Non-pigmented ciliary epithelial cell (primary cell): Measurements from ENCODE around the gene KIAA1755.

Source experiments
- DNase-seq: peaks from one replicate; pipeline ENCODE4 v3.0.0-alpha.2; 2010; ENCODE audit warnings: low read depth

KIAA1755 gene

DNA sequence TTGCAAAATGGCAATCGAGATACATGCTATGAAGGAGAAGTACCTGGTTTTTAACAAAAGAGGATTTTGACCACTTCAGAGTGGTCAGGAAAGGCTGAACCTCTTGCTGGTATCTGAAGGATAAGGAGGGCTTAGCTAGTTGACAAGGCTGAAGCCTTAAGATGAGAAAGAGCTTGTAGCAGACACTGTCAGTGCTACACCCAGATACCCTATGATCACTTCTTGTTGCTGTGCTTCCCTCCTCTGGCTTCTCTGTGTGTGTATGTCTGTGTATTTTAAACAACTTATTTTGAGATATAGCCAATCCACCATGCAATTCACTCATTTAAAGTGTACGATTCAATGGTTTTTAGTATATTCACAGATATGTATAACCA, 56.6 kb downstream of the KIAA1755 start:
- no peak for DNase-seq

DNA sequence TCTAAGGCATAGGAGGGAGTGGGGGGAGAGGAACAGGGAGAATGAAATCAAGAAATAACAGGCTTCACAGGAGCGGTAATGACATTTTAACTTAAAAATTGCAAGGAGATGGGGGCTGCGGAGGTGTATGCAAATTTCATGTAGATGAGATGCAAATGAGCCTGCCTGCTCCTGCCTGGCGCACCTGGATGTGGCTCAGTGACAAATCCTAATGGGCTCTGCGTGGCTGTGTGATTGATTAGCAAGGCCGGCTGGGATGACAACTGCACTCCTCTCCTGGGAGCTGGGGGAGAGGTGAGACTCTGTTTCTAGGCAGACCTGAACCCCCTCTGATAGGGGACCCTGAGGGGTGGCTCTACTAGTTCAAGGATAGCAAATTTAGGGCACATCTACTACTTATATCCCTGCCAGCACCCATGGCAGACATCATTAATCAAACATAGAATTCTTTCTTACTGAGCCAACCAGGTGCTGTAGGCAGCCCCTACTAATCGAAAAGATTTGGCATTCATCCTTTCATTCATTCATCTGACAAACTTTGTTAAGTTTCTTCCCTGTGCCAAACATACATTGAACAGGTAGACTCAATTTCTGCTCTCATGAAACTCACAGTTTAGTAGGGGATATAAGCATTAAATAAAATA, 57.1 kb downstream of the KIAA1755 start:
- no peak for DNase-seq

DNA sequence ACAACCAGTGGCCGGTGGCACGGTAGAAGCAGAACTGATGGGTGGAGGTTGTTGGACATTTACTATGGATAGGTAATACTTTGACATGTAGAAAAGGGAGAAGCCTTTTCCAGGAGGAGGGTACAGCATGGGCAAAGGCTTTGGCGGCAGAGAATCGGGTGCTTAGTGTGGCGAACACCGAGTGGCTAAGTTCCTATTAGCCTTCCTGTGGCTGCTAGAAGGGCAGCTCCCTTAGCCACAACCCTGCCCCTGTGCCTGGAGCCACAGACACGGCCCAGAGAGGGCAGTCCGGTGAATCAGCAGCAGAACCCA, 57.6 kb downstream of the KIAA1755 start:
- no peak for DNase-seq

DNA sequence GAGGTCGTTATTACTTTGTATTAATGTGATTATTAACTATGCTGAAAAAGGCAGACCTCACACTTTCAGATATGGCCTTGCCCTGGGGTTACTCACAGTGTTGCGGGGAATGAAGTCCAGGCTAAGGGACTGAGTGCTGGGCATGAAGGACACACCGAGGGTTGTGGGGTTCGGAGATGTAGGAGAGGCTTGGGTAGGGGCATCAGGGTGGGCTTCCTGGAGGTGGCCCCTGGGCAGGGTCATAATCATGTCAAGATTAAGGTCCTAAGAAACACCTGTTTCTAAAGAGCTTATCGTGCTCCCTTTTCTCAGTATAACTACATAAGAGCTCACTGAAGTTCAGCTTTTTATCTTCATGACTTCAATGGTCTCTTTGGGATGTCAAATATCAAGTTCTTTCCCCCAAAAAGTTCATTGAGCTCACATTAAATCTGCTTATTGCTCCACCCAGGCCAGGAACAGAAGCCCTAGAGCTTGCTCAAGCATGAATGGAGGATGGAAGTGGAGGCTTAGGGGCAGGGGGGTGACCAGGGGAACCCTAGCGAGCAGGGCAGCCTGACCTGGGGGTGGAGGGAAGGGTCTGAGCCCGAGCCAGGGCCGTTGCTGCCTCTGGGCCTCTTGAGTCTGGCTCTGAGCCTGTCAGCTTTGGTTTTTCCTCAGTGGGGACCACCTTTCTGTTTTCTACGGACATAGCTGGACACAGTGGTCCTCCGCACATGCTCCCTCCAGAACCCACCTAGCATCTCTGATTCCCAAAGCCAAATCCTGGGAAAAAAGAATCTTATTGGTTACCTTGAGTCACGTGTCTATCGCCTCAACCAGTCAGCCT, 58.2 kb downstream of the KIAA1755 start:
- DNase-seq: no peak

DNA sequence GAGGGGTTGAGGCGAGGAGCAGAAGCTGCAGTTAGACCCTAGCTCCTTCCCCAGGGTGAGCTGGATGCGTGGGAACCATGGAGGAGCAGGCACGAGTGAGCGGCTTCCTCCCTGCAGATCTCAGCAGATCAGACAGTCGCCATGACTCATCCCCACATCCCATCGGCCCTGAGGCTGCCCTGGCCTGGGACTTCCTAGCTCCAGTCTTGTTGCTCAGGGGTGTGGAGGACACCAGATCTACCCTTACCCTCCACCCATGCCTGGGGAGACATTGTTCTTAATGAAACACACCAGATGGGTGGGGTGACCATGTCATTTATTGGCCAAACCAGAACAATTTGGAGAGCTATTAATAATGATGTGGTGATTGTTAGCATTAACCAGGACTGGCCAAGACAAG, 59.2 kb downstream of the KIAA1755 start:
- DNase-seq: no peak

DNA sequence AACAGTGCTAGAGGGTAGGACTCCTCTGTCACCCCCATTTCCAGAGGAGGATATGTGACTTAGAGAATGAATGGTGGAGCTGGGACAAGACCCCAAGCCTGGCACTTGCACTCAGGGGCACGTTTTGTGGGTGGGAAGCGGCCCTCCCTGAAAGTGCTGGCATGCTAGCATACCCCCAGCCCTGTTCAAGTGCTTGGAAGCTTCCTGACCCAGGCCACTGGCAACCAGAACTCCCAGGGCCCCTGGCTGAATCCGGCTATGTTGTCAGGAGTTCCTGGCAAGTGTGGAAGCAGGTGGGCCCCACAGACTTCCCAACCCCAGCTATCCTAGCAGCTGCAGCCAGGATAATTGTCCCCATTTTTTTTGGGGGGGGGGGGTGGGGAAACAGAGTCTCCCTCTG, 59.9 kb downstream of the KIAA1755 start:
- no peak for DNase-seq

DNA sequence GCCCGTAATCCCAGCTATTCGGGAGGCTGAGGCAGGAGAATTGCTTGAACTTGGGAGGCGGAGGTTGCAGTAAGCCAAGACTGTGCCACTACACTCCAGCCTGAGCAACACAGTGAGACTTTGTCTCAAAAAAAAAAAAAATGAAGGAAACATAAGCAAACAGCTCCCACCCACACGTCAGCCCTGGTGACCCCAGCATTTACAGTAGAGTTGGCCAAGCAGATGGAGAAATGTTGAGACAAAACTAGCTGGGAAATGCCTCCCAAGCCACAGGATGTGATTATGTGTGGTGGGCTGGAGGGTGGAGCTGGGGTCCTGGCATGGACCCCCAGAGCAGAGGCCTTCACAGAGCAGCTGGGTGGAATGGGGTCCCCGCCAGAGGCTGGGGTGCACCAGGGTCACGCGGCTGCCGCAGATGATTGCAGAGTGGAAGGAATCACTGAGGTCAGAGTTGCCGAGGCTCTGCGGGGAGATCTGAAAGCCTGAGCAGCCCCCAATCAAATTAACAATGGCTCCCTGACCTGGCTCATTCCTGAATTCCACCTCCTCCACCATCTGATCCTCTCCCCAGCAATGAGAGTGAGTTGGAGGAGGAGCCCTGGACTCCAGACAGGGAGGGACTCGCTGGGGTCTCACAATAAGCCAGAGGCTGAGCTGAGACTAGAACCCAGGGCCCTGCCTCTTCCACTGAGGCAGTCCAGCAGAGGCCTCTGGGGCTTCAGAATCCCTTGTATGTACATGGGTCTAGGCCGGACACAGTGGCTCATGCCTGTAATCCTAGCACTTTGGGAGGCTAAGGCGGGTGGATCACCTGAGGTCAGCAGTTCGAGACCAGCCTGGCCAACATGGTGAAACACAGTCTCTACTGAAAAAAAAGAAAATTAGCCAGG, 60.8 kb downstream of the KIAA1755 start:
- no peak for DNase-seq

DNA sequence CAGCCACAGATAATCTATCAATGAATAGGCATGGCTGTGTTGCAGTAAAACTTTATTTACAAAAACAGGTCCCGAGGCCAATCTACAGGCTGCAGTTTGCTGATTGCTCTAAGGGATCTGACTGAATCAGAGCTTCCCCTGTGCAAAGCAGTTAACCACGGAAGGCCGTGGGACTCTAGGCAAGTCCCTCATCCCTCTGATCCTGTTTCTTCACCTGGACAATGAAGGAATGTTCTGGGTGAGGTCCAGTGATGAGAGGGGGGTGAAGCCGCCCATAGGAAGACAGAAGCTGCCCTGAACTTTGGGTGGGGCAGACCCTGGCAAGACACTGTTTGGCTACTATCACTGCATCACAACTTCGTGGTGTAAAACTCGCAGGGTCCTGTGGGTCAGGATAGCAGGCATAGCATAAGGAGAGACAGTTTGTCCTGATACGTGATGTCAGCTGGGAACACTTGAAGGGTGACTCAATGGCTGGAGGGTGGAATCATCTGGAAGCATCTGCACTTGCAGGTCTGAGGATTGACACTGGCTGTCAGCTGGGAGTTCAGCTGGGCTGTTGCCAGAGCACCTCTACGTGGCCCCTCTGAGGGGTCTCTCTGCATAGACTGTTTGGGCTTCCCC, 62.2 kb downstream of the KIAA1755 start:
- DNase-seq: no peak

DNA sequence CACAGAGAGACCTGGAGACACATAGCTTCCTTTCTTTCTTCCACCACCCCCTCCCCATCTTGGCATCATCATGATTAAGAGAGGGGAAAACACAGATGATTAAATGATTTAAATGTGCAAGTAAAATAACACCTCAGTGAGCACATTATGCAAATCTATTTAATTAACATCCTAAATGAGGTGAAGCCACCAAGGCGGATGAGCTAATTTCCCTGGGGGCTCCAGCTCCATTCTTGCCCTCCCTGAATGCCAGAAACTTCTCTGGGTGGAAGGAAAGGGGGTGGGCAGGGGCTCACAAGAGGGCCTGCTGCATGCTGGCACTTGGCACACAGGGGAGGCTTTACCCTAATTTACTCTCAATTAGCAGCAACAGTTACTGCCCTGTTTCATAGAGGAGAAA, 62.9 kb downstream of the KIAA1755 start:
- no peak for DNase-seq

DNA sequence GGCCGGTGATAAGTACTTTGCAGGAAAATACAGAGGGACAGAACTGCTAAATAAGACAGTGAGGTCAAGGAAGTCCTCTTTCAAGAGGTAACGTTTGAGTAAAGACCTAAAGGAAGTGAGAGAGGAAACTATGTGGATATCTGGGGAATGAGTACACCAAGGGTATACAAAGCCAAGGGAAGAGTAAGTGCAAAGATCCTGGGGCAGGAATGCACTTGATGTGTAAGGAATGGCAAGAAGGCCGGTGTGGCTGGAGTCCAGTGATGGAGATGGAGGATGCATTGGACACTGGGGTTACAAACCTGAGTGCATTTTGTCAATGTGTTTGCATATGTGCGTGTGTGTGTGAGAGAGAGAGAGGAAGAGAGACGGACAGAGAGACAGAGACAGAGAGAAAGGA, 63.3 kb downstream of the KIAA1755 start:
- no peak for DNase-seq

DNA sequence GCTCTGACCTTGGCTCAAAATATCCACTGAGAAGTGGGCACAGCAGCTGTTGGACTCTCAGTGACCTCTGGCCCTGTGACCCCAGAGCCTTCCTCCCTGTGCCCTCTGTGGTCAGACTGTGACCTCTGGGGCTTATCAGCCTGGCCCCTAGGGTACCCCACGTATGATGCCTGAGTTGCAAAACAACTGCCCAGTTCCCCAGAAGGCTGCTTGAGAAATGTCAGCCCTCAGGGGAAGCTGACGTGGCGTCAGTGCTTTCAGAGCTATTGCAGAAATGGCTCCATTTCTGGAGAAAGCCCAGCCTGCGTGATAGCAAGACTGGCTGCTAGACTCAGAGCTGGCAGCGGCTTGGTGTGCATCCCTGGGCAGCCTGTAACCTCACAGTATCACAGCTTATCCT, 63.9 kb downstream of the KIAA1755 start:
- DNase-seq: no peak

DNA sequence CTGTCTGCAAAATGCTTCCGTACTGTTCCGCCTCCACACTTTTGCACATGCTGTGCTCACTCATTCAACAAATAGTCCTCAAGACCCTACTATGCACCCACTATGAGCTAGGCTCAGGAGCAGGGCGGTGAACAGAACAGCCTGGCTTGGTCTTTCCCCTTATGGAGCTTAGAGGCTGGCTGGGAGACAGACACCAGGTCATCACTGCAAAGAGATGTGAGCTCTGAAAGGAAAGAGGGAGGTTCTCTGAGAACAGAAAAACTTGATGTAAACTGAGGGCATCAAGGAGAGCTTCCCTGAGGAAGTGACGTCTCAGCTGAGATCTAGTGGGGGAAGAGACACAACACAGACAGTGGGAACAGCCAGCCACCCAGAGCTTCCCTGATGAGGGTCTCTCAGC, 64.5 kb downstream of the KIAA1755 start:
- DNase-seq: no peak

DNA sequence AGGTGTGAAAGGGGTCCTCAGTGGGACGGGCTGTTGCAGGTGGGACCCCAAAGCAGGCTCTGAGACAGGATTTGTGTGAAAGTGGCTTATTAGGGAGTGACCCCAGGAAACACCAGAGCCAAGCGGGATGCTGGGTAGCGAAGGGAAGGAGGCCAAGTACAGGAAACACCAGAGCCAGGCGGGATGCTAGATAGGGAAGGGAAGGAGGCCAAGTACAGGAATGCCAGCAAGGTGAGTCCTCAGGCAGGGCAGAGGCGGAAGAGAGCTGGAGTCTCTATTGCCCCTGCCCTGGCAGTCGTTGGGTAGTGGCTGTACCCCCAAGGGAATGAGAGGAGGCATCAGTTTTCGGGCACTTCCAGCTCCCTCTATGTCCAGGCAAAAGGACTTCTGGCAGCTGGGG, 65.0 kb downstream of the KIAA1755 start:
- no peak for DNase-seq

DNA sequence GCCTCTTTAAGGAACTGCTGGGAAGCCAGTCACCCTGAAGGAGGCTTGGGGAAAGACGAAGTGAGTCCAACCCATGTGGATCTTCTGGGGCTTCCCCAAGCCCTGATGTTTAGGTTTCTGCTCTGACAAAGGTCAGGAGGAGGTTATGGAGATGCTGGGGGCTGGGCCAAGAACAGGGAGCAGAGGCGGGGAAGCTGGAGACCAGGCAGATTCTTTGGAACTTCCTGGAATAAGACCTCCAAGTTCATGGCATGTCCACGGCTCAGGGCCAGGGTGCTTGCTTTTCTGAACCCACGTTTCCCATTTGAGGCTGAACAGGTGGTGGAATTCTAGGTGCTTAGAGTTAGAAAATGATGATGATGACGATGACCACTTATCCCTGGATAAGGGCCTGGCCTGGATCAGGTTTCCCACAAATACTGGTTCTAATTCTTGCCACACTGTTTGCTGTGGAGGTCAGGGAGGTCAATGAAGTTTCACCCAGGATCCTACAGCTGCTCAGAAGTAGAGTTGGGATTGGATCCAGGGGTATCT, 65.5 kb downstream of the KIAA1755 start:
- DNase-seq: no peak

DNA sequence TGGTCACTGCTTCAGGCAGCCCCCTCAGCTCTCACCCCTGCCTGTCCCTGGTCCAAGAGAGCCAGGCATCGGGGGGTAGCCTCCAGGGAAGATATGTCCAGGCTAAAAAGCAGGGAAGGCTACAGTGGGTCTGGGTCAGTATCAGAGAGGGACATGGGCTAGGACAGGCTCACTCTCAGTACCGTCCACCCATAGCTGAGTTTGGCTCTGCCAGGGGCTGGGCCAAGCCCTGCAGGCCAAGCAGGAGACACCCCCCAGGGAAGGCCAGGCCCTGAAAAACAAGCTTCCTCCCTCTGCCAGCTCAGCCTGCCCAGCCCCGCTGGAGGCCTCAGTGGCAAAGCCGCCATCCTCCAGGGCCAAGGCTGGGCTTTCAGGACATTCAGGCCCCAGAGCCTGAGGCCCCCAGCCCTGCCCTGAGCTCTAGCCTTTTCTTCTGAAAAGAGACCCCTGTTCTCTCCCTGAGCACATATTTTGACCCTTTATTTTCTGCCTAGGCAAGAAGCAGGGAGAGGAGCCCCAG, 66.9 kb downstream of the KIAA1755 start:
- DNase-seq: no peak

DNA sequence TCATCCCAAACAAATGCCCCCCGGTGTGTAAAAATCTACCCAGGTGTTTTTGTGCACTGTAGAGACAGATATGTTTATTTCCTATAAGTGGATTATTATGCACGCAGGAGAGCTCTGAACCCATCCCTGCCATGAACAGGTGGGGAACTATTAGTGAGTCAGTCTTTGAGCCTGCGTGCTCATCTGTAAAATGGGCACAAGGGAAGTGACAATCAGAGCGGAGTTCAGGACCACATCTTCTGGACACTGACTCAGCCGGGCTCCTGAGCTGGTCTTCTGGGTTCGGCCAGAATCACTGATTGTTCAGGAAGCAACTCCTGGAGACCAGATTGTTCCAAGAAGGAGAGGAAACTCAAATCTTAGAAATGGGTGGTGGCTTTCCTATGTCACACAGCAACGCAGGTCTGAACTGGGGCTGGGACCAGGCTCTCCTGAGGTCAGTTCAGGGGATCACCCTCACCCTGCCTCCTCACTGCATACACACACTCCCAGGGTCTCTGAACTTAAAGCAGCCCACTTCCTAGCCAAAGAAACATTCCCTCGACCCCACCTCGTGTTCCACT, 68.1 kb downstream of the KIAA1755 start:
- no peak for DNase-seq

DNA sequence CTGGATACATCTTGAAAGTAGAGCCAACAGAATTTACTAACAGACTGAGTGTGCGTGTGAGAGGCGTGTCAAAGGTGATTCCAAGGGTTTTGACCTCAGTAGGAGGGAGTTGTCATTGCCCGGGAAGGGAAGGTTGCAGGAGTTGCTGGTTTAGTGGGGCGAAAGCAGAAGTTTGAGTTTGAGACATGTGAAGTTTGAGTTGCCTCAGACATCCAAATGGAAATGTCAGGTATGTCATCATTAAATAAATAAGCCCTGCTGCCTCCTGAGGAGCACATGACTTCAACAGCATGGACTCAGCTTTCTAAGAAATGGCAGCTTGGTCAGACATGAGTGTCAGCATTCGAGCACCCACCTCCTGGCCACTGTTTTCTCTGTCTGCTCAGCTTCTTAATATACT, 68.9 kb downstream of the KIAA1755 start:
- DNase-seq: no peak

DNA sequence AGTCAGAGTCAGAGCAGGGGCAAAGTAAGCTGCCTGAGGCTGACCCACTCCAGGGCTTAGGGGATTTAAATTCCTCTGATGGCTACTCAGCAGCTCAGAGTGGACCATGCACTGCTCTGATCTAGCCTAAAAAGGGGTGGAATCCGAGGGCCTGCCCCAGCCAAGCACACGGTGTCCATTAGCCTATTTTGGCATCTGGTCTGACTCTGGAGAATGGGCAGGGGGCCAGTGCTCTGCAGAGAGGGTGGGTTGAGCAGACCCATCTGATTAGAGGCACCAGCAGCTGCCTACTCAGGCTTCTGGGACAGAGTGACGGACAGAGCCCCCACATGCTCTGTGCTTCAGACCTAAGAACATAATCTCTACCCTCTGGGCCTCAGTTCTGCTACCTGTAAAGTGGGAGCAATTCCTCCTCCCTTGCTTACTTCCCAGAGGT, 69.6 kb downstream of the KIAA1755 start:
- DNase-seq: no peak

DNA sequence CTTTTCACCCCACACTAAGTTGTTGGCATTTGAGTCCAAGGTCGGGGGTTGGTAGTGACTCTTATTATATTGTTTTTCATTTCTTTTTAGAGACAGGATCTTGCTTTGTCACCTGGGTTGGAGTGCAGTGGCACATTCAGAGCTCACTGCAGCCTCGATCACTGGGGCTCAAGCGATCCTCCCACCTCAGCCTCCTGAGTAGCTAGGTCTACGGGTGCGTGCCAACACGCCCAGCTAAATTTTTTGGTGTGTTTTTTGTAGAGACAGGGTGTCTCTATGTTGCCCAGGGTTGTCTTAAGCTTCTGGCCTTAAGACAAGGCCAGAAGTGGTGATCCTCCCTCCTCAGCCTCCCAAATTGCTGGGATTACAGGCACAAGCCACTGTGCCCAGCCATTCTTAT, 70.4 kb downstream of the KIAA1755 start:
- no peak for DNase-seq

DNA sequence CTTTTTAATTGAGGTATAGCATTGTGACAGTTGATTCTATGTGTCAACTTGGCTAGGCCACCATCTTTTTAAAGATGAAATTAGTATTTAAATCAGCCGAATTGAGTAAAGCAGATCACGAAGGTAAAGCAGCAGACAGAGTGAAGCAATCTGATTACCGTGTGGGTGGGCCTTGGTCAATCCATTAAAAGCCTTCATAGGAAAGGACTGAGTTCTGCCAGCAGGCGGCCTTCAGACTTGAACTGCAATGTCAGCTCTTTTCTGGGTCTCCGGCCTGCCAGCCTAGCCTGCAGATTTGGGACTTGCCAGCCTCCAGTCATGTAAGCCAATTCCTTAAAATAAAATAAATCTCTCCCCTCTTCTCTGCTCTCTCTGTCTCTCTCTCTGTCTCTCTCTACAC, 73.0 kb downstream of the KIAA1755 start:
- DNase-seq: no peak

DNA sequence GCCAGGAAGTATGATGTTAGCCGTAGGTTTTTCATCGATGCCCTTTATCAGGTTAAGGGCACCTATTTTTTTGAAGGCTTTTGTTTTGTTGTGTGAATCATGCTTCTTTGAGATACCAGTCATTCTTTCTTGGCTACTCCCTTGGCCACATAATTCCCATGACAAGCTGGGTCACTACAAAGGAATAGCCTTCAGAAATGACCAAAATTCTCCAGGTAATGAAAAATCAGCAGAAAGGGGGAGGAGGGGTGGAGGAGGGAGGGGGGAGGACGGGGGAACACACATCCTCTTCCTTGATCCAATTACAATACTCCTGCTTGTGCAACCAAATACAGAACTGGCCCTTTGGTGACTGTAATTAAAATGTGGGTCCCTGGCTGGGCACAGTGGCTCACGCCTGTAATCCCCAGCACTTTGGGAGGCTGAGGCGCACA, 73.7 kb downstream of the KIAA1755 start:
- no peak for DNase-seq

DNA sequence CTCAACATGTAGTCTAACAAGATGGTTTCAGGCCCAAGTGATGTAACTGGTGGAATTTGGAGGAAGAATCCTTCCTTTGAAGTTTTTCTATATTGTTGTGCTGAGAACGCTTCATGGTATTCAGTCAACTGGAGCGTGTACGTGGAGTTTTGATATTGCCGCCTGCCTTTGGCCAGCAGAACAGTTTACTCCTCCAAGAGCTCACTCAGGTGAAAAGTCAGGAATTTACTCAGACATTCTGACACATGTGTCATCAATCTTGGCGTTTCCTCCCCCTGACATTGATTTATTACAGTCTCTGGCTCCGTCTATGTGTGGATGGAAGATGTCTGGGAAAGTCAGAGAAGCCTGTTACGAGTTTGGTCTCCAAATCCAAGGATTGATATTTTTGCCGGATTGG, 76.4 kb downstream of the KIAA1755 start:
- DNase-seq: no peak
